ENCODE measurements around the gene KRTAP12-2. TPM values are rescaled to one million over a fixed set of nuclear protein-coding genes. Genes with fewer than 3 reads are reported as not detected.

The KRTAP12-2 gene
- total and polyA plus RNA-seq, 2 donors (not counting 3 experiments of a cell fraction or from before 2014, with no cell fraction given), result not detected

- Histone ChIP-seq H3K27ac (ENCODE audit: insufficient read depth, low read depth, low read length) (no peak overlapping the region), H3K4me2 (ENCODE audit: insufficient read depth, low read length) (no peak overlapping the region), H3K4me1 (ENCODE audit: control insufficient read depth, extremely low read depth, insufficient read depth, low read length) (no peaks in the 10 kb centered on the region), H3K4me3 (replicated peaks in 1 of 3; ENCODE audit: insufficient read depth in 1 of 3, low read depth in 1 of 3, low read length in 3 of 3) (no peak overlapping the region), H3K9me1 (replicated peaks; ENCODE audit: control insufficient read depth, extremely low read depth, insufficient read depth, low read length) (no peaks in the 10 kb centered on the region), H3K9me3 (replicated peaks; ENCODE audit: control insufficient read depth, insufficient read depth, low read length) (no peaks in the 10 kb centered on the region), H3K36me3 (ENCODE audit: control insufficient read depth in 2 of 2, extremely low read depth in 1 of 2, insufficient read depth in 2 of 2, low read length in 2 of 2) (no peaks in the 10 kb centered on the region), H4K20me1 (replicated peaks; ENCODE audit: control insufficient read depth, extremely low read depth, insufficient read depth, low read length) (no peaks in the 10 kb centered on the region), H2AFZ (ENCODE audit: low read depth, low read length) (no peak overlapping the region), H3K27me3 (ENCODE audit: control insufficient read depth in 2 of 2, insufficient read depth in 2 of 2, low read length in 2 of 2) (peaks cover 0 to 5% of the 10 kb centered on the region in 2 experiments), H3K79me2 (ENCODE audit: control insufficient read depth, insufficient read depth, low read length) (no peaks in the 10 kb centered on the region), H3K9ac (replicated peaks; ENCODE audit: extremely low read depth, insufficient read depth, low read length) (no peak overlapping the region)
- POLR2A ChIA-PET, result no interaction called here
- DNase-seq (ENCODE audit: low read depth, low spot score) (no peak), FAIRE-seq (no peak)
- intact Hi-C loops (cut with micrococcal nuclease) (no loop called here), dilution Hi-C loops (cut with MboI; ENCODE audit: extremely low pct_ligation_motif_present, low sequenced_read_pairs) (no loop called here)
- CTCF ChIA-PET, result no interaction called here
- TF ChIP-seq POLR2AphosphoS5 (IDR thresholded peaks at IDR 0.05; ENCODE audit: insufficient read depth, low read depth, low read length) (no peak), JUN (IDR thresholded peaks at IDR 0.05; ENCODE audit: borderline replicate concordance, insufficient read depth, insufficient read length, low read depth) (no peak), GATA2 (IDR thresholded peaks at IDR 0.05; ENCODE audit: insufficient read depth, insufficient read length, low read depth, low read length) (no peak), CTCF (IDR thresholded peaks at IDR 0.05; ENCODE audit: extremely low read depth in 1 of 2, insufficient read depth in 1 of 2, low read depth in 1 of 2, low read length in 2 of 2) (no peak), EZH2 (IDR thresholded peaks at IDR 0.05; ENCODE audit: borderline replicate concordance, low read depth, low read length, severe bottlenecking) (no peak), FOS (IDR thresholded peaks at IDR 0.05; ENCODE audit: borderline replicate concordance, insufficient read depth, low read length) (no peak), MYC (IDR thresholded peaks at IDR 0.05; ENCODE audit: low read depth, low read length) (no peak), POLR2A (IDR thresholded peaks at IDR 0.05; ENCODE audit: low read depth, low read length) (no peak)
- TF ChIP-seq, protein P1, sequence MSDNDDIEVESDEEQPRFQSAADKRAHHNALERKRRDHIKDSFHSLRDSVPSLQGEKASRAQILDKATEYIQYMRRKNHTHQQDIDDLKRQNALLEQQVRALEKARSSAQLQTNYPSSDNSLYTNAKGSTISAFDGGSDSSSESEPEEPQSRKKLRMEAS (IDR thresholded peaks at IDR 0.05; ENCODE audit: insufficient read depth, insufficient read length), result no peak
- no TSS peak for BruUV-seq (replicated peaks)
Measured at GRCh38 chr21:44681152-44681551, 14.4 kb upstream of the KRTAP12-2 start.

All from endothelial cell of umbilical vein (primary cell).